IMR-90 (cell line): ENCODE measurements around the gene FDX1.

Experiments used
- CEBPB ChIP-seq: IDR thresholded peaks from 2 replicates; pipeline ENCODE4 v1.6.1; 2012; ENCODE audit warnings: low read depth, low read length, improper control_type of control experiment
- CHD1 ChIP-seq: IDR thresholded peaks from 2 replicates; pipeline ENCODE4 v1.6.1; 2012; ENCODE audit warnings: low read depth, low read length, improper control_type of control experiment
- MAFK ChIP-seq: IDR thresholded peaks from 2 replicates; pipeline ENCODE4 v1.6.1; 2012; ENCODE audit warnings: low read depth, low read length, improper control_type of control experiment
- MAZ ChIP-seq: IDR thresholded peaks from 2 replicates; pipeline ENCODE4 v1.6.1; 2012; ENCODE audit warnings: low read depth, mild to moderate bottlenecking, low read length, improper control_type of control experiment, moderate library complexity, borderline replicate concordance
- MXI1 ChIP-seq: IDR thresholded peaks from 2 replicates; pipeline ENCODE4 v1.6.1; 2012; ENCODE audit warnings: low read depth, mild to moderate bottlenecking, low read length, moderate library complexity, borderline replicate concordance
- NFE2L2 ChIP-seq: fragments of 150-350 bp; IDR thresholded peaks from 2 replicates; pipeline ENCODE4 v1.6.1; 2016; ENCODE audit warnings: low read depth, mild to moderate bottlenecking, low read length
- POLR2A ChIP-seq: IDR thresholded peaks from 2 replicates; pipeline ENCODE4 v1.6.1; 2012; ENCODE audit warnings: mild to moderate bottlenecking, low read depth, low read length
- RCOR1 ChIP-seq: IDR thresholded peaks from 2 replicates; pipeline ENCODE4 v1.6.1; 2012; ENCODE audit warnings: mild to moderate bottlenecking, low read length, improper control_type of control experiment; ENCODE audit not compliant: insufficient replicate concordance
- RFX5 ChIP-seq: IDR thresholded peaks from 2 replicates; pipeline ENCODE4 v1.8.0; 2012; ENCODE audit warnings: low read depth, mild to moderate bottlenecking, low read length, moderate library complexity
- SMC3 ChIP-seq: fragments of 150-350 bp; IDR thresholded peaks from 2 replicates; pipeline ENCODE4 v1.6.1; 2016; ENCODE audit warnings: low read depth, mild to moderate bottlenecking, antibody characterized with exemption, low read length, moderate library complexity
- TF ChIP-seq, protein P1 (sequence below): conservative IDR thresholded peaks from 2 replicates; pipeline ENCODE4 v1.5.1; 2012; ENCODE audit warnings: mild to moderate bottlenecking, low read depth, low read length, improper control_type of control experiment
- TF ChIP-seq, protein P2 (sequence below): fragments of 150-350 bp; IDR thresholded peaks from 2 replicates; pipeline ENCODE4 v1.6.1; 2017; ENCODE audit warnings: mild to moderate bottlenecking, antibody characterized with exemption, low read length, low read depth

DNA sequence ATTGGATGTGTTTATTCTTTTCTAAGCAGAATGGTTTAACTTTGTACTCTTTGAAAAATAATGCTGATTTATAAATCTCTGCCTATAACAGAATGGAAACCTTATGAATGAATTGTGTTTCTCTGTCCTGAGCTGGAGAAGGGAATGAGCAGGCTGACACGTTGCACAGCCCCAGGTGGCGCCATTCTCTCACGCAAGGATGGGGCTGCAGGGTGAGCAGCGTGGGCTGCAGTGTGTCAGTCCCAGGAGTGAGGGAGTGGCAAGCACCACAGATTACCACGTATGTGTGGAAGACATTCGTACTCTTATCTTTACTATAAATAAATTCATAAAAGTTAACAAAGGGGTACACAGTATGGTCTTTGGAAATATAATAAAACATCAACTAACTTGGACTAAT, 33.4 kb downstream of the FDX1 start:
- TF ChIP-seq, protein P1, sequence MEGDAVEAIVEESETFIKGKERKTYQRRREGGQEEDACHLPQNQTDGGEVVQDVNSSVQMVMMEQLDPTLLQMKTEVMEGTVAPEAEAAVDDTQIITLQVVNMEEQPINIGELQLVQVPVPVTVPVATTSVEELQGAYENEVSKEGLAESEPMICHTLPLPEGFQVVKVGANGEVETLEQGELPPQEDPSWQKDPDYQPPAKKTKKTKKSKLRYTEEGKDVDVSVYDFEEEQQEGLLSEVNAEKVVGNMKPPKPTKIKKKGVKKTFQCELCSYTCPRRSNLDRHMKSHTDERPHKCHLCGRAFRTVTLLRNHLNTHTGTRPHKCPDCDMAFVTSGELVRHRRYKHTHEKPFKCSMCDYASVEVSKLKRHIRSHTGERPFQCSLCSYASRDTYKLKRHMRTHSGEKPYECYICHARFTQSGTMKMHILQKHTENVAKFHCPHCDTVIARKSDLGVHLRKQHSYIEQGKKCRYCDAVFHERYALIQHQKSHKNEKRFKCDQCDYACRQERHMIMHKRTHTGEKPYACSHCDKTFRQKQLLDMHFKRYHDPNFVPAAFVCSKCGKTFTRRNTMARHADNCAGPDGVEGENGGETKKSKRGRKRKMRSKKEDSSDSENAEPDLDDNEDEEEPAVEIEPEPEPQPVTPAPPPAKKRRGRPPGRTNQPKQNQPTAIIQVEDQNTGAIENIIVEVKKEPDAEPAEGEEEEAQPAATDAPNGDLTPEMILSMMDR, result peak; percentile 59
- no peak for TF ChIP-seq MAFK
- no peak for TF ChIP-seq POLR2A
- no peak for TF ChIP-seq RFX5
- no peak for TF ChIP-seq CHD1
- TF ChIP-seq, protein P2, sequence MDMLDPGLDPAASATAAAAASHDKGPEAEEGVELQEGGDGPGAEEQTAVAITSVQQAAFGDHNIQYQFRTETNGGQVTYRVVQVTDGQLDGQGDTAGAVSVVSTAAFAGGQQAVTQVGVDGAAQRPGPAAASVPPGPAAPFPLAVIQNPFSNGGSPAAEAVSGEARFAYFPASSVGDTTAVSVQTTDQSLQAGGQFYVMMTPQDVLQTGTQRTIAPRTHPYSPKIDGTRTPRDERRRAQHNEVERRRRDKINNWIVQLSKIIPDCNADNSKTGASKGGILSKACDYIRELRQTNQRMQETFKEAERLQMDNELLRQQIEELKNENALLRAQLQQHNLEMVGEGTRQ, result no peak
- TF ChIP-seq CEBPB, result no peak
- peak; percentile 80 for TF ChIP-seq SMC3
- peak; percentile 17; the same call in 1 of the 2 replicates for TF ChIP-seq MAZ
- no peak for TF ChIP-seq MXI1
- no peak for TF ChIP-seq RCOR1
- TF ChIP-seq NFE2L2, result no peak
